HTR-8/SVneo (cell line): ENCODE results near the gene TMEM266.

Experiments
- DNase-seq: peaks from one replicate; pipeline ENCODE4 v3.0.0; 2011; ENCODE audit warnings: low spot score, mixed read lengths; ENCODE audit not compliant: insufficient read length
- FAIRE-seq: peaks from 2 replicates; lab custom pipeline; 2011; peaks lifted over from hg19 to GRCh38; lab: Jason Lieb, UNC

TMEM266 gene

GRCh38 chr15:76159282-76159681 lies 99.5 kb downstream of the TMEM266 start:
- no peak for FAIRE-seq

DNA sequence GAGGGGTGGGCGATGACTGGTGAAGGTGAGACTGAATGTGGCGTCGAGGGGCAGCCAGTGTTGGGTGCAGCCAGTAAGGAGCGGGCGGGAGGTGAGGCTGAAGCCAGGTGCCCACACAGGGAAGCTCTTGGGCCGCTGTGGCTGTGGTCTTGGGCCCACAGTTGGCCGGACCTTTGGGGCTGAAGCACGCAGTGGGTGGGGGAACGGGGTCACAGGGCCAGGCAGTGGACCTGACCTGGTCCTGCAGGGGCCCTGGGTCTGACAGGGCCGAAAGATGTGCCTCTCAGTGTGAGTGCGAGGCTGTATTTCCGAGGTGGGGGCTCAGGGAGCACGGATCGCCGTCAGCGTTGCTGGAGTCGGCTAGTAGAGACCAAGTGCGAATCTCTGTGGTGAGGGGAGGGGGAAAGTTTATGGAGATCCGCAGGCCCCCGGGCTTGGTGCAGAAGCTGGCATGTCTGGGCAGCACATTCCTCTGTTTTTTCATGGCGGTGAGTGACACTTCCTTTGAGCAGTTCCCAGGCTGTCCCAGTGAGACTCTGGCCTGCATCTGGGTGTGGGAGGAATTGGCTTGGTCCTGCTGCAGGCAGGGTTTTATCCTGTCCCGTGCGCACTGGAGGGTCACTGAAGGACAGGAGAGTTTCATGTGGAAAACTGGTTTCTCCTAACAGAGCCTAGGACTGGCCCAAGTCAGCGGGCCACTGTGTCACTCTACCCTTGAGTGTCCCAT lies 100.8 kb downstream of the TMEM266 start:
- no peak for DNase-seq
- FAIRE-seq, result no peak

More at GRCh38 chr15:76159282-76159681, 99.5 kb downstream of the TMEM266 start:
- DNase-seq, result no peak

DNA sequence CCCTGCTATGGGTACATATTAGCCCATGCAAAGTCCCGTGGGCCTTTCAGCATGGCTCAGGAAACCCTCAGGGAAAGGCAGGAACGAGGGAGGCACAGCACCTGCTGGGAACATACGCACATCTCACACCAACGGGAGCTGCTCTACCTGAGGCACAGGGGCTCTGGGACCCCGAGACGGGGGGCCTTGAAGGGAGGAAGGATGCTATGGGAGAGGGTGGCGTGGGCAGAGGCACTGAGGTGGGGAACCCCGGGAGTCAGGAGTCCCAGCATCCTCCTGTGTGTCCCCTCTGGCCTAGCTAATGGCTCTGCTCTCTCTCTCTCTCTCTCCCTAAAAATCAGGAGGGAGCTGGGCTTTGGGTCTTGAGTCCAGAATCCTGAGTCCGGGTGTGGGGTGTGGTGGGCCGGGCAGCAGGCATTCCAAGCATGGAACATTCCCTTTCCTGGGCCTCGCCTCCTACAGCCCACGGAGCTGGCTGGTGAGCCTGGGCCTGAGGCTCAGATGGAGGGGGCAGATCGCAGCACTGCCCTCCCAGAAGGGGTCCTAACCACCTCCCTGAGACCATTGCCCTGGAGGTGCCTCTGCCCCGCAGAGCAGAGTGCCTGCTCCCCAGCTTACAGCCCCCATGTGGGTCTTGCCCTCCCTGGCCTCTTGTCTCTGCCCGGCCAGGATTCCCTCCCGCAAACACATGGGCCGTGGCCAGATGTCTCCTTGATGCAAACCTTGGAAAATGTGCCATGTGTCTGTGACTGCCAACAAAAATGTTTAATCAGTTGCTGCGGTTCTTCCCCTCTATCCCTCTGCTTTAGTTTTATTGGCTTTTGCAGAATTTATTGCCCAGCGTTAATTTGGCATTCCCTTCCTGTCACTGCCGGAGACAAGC lies 101.6 kb downstream of the TMEM266 start:
- FAIRE-seq, result no peak
- DNase-seq, result no peak

GRCh38 chr15:76162036-76162398 lies 102.2 kb downstream of the TMEM266 start:
- FAIRE-seq (no peak), DNase-seq (no peak)

DNA sequence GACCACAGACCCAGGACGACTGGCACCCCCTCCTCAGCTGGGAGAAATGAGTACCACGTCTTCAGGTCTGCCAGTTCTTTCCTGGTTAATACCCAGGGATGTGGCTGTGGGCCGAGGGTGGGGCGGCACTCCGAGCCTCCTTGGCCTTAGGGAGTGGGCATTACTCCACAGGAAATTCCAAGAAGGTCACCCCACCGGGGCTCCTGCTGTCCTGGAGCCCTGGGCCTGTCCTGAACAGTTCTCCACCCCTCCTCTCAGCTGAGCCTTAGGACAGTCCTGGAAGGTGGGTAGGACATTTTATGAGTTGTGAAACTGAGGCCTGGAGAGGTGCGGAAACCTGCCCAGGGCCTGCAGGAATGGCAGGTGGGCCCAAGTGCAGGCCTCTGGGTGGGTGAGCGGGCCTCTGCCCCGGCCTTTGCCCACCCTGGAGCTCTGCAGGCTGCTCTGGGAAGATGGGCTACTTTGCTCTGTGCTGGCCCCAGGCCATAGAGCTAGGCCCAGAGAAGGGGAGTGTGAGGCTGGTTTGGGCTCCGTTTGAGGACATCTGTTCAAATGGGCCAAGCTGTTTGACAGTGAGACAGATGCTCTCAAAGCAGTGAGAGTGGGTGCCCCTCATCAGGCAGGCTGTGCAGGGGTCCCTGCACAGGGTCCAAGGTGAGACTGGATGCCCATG lies 103.1 kb downstream of the TMEM266 start:
- FAIRE-seq (no peak), DNase-seq (no peak)

DNA sequence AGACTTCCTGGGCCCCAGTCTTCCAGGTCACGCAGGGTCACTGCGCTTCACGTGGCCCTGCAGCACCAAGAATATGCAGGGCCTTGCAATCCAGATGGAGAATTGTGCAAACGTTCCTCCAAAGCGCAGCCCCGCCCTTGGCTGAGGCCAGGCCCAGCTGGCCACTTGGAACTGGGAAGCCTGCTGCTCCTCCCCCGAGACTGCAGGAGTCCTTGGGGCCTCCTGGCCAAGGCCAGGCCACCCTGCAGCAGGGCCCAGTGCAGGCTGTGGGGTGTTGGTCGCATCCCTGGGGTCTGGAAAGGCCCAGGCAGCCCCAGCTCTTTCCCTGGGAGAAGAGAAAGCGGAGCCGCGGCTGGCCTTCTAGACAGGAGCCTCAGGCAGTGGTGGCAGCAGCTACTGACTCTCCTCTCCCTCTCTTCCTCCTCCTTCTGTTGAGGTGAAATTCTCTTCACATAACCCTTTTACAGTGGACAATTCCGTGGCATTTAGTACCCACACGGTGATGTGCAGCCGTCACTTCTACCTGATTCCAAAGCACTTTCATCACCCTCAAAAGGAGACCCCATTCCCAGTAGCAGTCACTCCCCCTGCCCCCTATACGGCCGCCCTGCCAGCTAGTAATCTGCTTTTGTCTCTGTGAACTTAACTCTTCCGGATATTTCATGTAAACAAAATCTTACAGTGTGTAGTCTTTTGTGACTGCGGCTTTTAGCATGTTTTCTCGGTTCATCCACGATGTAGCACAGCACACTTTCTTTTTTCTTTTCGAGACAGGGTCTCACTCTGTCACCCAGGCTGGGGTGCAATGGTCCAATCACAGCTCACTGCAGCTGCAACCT lies 103.9 kb downstream of the TMEM266 start:
- DNase-seq (no peak), FAIRE-seq (no peak)

- FAIRE-seq, result no peak
- no peak for DNase-seq
Observed at GRCh38 chr15:76164602-76165001, 104.8 kb downstream of the TMEM266 start.

- DNase-seq, result no peak
- FAIRE-seq, result no peak
Observed at GRCh38 chr15:76165951-76166350, 106.2 kb downstream of the TMEM266 start.

DNA sequence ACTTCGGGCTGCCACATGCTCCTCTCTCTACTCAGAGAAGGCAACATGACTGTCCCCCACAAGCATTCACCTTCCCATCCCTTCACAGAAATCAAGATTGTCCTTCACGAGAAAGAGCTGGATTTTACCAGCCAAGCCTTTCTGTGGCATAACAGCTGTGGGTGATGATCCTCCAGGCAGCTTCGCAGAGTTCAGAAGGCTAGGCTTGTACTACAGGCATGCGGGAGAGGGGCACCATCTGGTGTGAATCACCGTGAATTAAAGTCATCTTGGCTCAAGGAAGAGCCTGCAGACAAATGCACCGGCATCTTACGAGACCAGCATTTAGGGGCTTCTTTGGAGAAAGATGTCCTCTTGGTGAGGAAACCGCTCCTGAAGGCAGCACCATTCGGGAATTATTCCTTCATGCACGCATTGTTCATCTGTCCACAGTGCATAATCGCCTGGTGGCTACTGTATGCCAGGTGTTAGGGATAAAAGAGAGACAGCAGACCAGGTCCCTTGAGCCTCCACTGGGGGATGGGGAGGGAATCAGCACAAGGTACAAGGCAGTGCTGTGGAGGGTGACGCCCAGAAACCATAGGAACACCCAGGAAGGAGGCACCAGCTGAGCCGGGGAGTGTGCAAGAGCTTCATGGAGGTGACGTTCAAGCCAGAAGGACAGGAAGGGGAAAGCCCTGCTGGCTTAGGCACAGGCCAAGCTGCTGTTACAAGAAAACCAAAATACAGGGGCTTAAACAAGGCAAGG lies 108.6 kb downstream of the TMEM266 start:
- DNase-seq (no peak), FAIRE-seq (no peak)

DNA sequence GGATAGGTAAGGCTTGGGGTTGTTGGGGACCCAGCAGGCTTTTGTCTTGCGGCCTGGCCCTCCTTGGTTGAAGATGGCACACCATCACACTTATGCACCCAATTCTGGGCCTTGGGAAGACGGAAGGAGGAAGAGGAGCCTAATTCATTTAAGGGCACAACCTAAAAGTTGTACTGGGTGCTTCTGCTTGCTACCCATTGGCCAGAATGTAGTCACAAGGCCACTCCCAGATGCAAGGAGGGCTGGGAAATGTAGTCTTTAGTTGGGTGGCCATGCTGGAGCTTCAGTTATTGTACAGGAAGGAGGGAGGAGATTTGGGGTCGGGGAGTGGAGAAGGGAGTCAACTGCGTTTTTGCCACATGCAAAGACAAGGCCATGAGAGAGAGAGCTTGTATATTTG lies 109.2 kb downstream of the TMEM266 start:
- no peak for FAIRE-seq
- DNase-seq, result no peak

GRCh38 chr15:76169911-76170800 lies 110.4 kb downstream of the TMEM266 start:
- FAIRE-seq, result no peak
- DNase-seq, result no peak

- FAIRE-seq (no peak), DNase-seq (no peak)
Observed at GRCh38 chr15:76172782-76173181, 113.0 kb downstream of the TMEM266 start.

- FAIRE-seq (no peak), DNase-seq (no peak)
Observed at GRCh38 chr15:76173317-76173834, 113.6 kb downstream of the TMEM266 start.

GRCh38 chr15:76174654-76175053 lies 114.9 kb downstream of the TMEM266 start:
- DNase-seq (no peak), FAIRE-seq (no peak)

DNA sequence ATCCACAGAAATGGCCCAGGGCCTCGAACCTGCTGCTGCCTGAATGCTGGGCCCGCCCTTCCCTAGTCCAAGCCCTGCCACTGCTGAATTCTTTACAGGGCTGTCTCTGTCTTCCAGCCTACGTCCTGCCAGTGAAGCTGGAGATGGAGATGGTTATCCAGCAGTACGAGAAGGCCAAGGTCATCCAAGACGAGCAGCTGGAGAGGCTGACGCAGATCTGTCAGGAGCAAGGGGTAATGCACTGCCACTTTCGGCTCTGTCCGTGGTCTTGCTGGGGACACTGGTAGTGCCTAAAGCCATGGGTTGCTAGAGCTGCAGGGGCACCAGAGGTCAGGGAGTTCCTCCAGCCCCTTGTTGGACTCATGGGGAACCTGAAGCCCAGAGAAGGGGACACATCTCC lies 115.7 kb downstream of the TMEM266 start:
- FAIRE-seq, result no peak
- DNase-seq, result no peak

- FAIRE-seq (no peak), DNase-seq (no peak)
Observed at GRCh38 chr15:76176059-76176458, 116.3 kb downstream of the TMEM266 start.

DNA sequence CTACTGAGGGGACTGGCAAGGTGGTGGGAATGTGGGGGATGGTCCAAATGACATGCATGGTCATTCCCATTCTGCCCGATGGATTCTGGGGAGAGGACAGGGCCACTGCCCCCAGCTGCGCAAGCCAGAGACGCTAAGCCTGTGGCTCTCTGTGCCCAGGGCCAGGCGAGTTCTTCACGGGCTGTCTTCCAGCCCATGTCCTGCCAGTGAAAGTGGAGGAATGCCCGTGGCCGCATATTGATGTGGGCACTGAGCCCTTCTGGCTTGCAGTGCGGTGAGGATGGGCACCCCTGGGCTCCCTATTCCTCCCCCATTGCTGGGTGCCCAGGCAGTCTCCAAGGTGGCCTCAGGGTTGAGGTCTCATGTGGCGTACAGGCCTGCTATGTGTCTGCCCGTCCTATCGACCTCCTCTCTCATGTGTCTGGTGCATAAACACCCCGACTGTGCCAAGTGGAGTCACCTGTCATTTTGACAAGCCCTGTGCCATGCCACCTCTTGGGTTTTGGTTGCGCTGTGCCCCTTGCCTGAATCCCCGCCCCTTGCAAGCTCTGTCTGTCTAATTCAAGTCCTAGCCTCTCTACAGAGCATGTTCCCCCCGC lies 116.8 kb downstream of the TMEM266 start:
- no peak for FAIRE-seq

GRCh38 chr15:76177491-76178040 lies 117.8 kb downstream of the TMEM266 start:
- DNase-seq (no peak), FAIRE-seq (no peak)

More for the DNA sequence above, 116.8 kb downstream of the TMEM266 start:
- DNase-seq, result no peak
